Measurements from ENCODE around the gene LONP1.

LONP1 gene

GRCh38 chr19:5671600-5671999, 48.3 kb downstream of the LONP1 start:
- H3K9me3 ChIP-seq (ENCODE audit: control insufficient read depth in 2 of 2, low read length in 2 of 2), result no peaks in the 10 kb centered on the region
- no peaks in the 10 kb centered on the region for H3K27me3 ChIP-seq (ENCODE audit: control insufficient read depth in 2 of 2, insufficient read depth in 2 of 2, low read length in 2 of 2)
- H3K27ac ChIP-seq (ENCODE audit: low read depth in 2 of 2, low read length in 2 of 2), result no peak overlapping the region
- peaks cover 27 to 30% of the 10 kb centered on the region in 2 donors for H3K36me3 ChIP-seq (ENCODE audit: control insufficient read depth in 2 of 2, insufficient read depth in 2 of 2, low read length in 2 of 2)
- peaks cover 1 to 5% of the 10 kb centered on the region in 2 donors for H3K4me1 ChIP-seq (ENCODE audit: control insufficient read depth in 2 of 2, insufficient read depth in 2 of 2, low read length in 2 of 2)
- H3K4me3 ChIP-seq (ENCODE audit: low read length in 2 of 2), result no peak overlapping the region
- H3K9ac ChIP-seq (ENCODE audit: low read depth in 1 of 2, low read length in 2 of 2), result no peak overlapping the region

GRCh38 chr19:5669212-5669611, 50.7 kb downstream of the LONP1 start:
- H3K9ac ChIP-seq (ENCODE audit: low read depth in 1 of 2, low read length in 2 of 2), result no peak overlapping the region
- no peak overlapping the region for H3K4me3 ChIP-seq (ENCODE audit: low read length in 2 of 2)
- H3K36me3 ChIP-seq (ENCODE audit: control insufficient read depth in 2 of 2, insufficient read depth in 2 of 2, low read length in 2 of 2), result peaks cover 50 to 54% of the 10 kb centered on the region in 2 donors
- H3K27me3 ChIP-seq (ENCODE audit: control insufficient read depth in 2 of 2, insufficient read depth in 2 of 2, low read length in 2 of 2), result no peaks in the 10 kb centered on the region
- H3K4me1 ChIP-seq (ENCODE audit: control insufficient read depth in 2 of 2, insufficient read depth in 2 of 2, low read length in 2 of 2), result no peaks in the 10 kb centered on the region
- H3K27ac ChIP-seq (ENCODE audit: low read depth in 2 of 2, low read length in 2 of 2), result no peak overlapping the region
- H3K9me3 ChIP-seq (ENCODE audit: control insufficient read depth in 2 of 2, low read length in 2 of 2), result no peaks in the 10 kb centered on the region

- Histone ChIP-seq H3K9me3 (ENCODE audit: control insufficient read depth in 2 of 2, low read length in 2 of 2) (no peaks in the 10 kb centered on the region), H3K4me3 (ENCODE audit: low read length in 2 of 2) (no peak overlapping the region), H3K36me3 (ENCODE audit: control insufficient read depth in 2 of 2, insufficient read depth in 2 of 2, low read length in 2 of 2) (peaks cover 64 to 67% of the 10 kb centered on the region in 2 donors), H3K27ac (ENCODE audit: low read depth in 2 of 2, low read length in 2 of 2) (no peak overlapping the region), H3K4me1 (ENCODE audit: control insufficient read depth in 2 of 2, insufficient read depth in 2 of 2, low read length in 2 of 2) (no peaks in the 10 kb centered on the region), H3K27me3 (ENCODE audit: control insufficient read depth in 2 of 2, insufficient read depth in 2 of 2, low read length in 2 of 2) (no peaks in the 10 kb centered on the region), H3K9ac (ENCODE audit: low read depth in 1 of 2, low read length in 2 of 2) (no peak overlapping the region)
These were observed 52.1 kb downstream of the LONP1 start for GRCh38 chr19:5667751-5668271.

DNA sequence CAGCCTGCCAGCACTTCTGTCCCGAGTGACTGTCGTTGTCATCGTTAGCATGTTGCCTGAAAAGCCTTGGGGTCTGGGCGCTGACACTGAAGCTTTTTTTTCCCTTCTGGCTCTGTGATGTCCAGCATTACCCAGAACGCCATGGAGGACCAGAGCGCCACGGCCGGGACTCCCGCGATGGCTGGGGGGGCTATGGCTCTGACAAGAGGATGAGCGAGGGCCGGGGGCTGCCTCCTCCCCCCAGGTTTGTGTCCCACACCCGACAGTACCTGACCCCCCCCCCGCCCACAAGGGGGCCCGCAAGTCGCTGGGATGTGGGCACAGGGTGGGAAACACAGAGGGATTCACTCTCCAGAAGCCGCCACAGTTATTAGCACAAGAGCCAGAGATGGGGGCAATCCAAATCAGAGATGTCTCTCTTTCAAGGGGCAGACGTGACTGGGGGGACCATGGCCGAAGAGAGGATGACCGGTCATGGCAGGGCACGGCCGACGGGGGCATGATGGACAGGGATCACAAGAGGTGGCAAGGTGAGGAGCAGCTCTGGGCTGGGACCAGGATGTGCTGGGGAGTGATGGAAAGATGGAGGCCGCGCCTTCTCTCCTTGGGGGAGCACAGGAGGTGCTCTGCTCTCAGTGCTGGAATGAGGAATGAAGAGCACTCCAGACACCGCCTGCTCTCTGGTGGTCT, 52.9 kb downstream of the LONP1 start:
- H3K27ac ChIP-seq (ENCODE audit: low read depth in 2 of 2, low read length in 2 of 2), result no peak overlapping the region
- no peak overlapping the region for H3K9ac ChIP-seq (ENCODE audit: low read depth in 1 of 2, low read length in 2 of 2)
- H3K4me1 ChIP-seq (ENCODE audit: control insufficient read depth in 2 of 2, insufficient read depth in 2 of 2, low read length in 2 of 2), result no peaks in the 10 kb centered on the region
- peaks cover 69 to 71% of the 10 kb centered on the region in 2 donors for H3K36me3 ChIP-seq (ENCODE audit: control insufficient read depth in 2 of 2, insufficient read depth in 2 of 2, low read length in 2 of 2)
- no peak overlapping the region for H3K4me3 ChIP-seq (ENCODE audit: low read length in 2 of 2)
- H3K27me3 ChIP-seq (ENCODE audit: control insufficient read depth in 2 of 2, insufficient read depth in 2 of 2, low read length in 2 of 2), result no peaks in the 10 kb centered on the region
- H3K9me3 ChIP-seq (ENCODE audit: control insufficient read depth in 2 of 2, low read length in 2 of 2), result no peaks in the 10 kb centered on the region

DNA sequence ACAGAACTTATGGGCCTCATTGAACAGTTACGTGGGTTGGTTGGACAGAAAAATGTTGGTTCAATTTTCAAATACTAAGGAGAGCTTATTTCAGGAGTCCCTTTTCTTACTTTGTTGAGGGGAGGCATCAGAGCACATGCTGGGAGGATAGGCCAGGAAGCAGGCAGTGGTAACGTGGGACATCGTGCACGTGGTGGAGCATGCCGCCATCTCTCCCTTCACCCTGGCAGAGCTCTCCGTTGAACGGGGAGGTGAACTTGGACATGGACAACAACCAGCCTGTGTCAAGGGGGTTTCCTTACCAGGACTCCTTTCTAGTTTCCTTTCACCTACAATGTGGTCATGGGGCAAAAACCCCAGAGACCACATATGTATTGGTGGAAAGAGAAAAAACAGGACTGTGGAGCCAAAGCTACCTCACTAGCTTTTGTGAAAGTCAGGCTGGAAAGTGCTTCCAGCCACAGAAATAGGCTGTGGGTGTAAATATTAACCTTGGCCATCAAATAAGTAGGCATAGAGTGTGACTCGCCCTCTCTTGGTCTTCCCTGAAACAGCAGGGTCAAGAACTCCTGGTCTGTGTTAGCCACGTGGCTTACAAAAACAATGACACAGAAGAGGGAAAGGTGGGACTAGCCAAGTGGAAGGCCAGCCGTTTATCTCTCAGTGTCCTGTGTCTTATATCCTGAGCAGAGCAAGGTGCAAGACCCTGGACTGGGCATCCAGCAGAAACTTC, 54.0 kb downstream of the LONP1 start:
- no peak overlapping the region for H3K9ac ChIP-seq (ENCODE audit: low read depth in 1 of 2, low read length in 2 of 2)
- H3K27me3 ChIP-seq (ENCODE audit: control insufficient read depth in 2 of 2, insufficient read depth in 2 of 2, low read length in 2 of 2), result no peaks in the 10 kb centered on the region
- no peaks in the 10 kb centered on the region for H3K4me1 ChIP-seq (ENCODE audit: control insufficient read depth in 2 of 2, insufficient read depth in 2 of 2, low read length in 2 of 2)
- no peaks in the 10 kb centered on the region for H3K9me3 ChIP-seq (ENCODE audit: control insufficient read depth in 2 of 2, low read length in 2 of 2)
- H3K27ac ChIP-seq (ENCODE audit: low read depth in 2 of 2, low read length in 2 of 2), result no peak overlapping the region
- no peak overlapping the region for H3K4me3 ChIP-seq (ENCODE audit: low read length in 2 of 2)
- peaks cover 74 to 80% of the 10 kb centered on the region in 2 donors for H3K36me3 ChIP-seq (ENCODE audit: control insufficient read depth in 2 of 2, insufficient read depth in 2 of 2, low read length in 2 of 2)

GRCh38 chr19:5664515-5664914, 55.4 kb downstream of the LONP1 start:
- no peaks in the 10 kb centered on the region for H3K27me3 ChIP-seq (ENCODE audit: control insufficient read depth in 2 of 2, insufficient read depth in 2 of 2, low read length in 2 of 2)
- H3K4me3 ChIP-seq (ENCODE audit: low read length in 2 of 2), result no peak overlapping the region
- no peaks in the 10 kb centered on the region for H3K4me1 ChIP-seq (ENCODE audit: control insufficient read depth in 2 of 2, insufficient read depth in 2 of 2, low read length in 2 of 2)
- H3K36me3 ChIP-seq (ENCODE audit: control insufficient read depth in 2 of 2, insufficient read depth in 2 of 2, low read length in 2 of 2), result peaks cover 77 to 86% of the 10 kb centered on the region in 2 donors
- H3K9ac ChIP-seq (ENCODE audit: low read depth in 1 of 2, low read length in 2 of 2), result no peak overlapping the region
- no peak overlapping the region for H3K27ac ChIP-seq (ENCODE audit: low read depth in 2 of 2, low read length in 2 of 2)
- no peaks in the 10 kb centered on the region for H3K9me3 ChIP-seq (ENCODE audit: control insufficient read depth in 2 of 2, low read length in 2 of 2)

DNA sequence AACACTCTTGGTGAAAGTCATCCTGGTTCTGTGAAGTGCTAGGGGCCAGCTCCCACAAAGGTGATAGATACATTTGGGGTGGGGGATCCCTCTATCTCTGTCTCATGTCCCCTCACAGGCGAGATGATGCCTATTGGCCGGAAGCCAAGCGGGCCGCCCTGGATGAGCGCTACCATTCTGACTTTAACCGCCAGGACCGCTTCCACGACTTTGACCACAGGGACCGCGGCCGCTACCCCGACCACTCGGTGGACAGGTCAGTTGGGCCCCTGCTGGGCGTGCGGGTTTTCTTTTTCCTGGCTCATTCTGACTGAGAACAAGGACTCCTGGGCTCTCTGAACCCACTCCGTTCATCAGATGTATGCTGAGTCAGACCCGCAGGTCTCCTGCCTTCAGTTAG, 56.0 kb downstream of the LONP1 start:
- Histone ChIP-seq H3K4me1 (ENCODE audit: control insufficient read depth in 2 of 2, insufficient read depth in 2 of 2, low read length in 2 of 2) (no peaks in the 10 kb centered on the region), H3K9ac (ENCODE audit: low read depth in 1 of 2, low read length in 2 of 2) (no peak overlapping the region), H3K27ac (ENCODE audit: low read depth in 2 of 2, low read length in 2 of 2) (no peak overlapping the region), H3K27me3 (ENCODE audit: control insufficient read depth in 2 of 2, insufficient read depth in 2 of 2, low read length in 2 of 2) (no peaks in the 10 kb centered on the region), H3K9me3 (ENCODE audit: control insufficient read depth in 2 of 2, low read length in 2 of 2) (no peaks in the 10 kb centered on the region), H3K4me3 (ENCODE audit: low read length in 2 of 2) (no peak overlapping the region), H3K36me3 (ENCODE audit: control insufficient read depth in 2 of 2, insufficient read depth in 2 of 2, low read length in 2 of 2) (peaks cover 73 to 81% of the 10 kb centered on the region in 2 donors)

DNA sequence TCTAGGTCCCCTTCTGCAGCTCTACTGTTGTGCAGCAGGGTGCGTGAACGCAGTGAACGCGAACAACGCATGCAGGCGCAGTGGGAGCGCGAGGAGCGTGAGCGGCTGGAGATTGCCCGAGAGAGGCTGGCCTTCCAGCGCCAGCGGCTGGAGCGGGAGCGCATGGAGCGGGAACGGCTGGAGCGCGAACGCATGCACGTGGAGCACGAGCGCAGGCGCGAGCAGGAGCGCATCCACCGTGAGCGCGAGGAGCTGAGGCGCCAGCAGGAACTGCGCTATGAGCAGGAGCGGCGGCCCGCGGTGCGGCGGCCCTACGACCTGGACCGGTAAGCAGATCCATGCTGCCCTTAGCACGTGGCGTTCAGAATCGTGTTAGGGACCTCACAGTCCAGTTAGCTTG, 58.5 kb downstream of the LONP1 start:
- no peak overlapping the region for H3K27ac ChIP-seq (ENCODE audit: low read depth in 2 of 2, low read length in 2 of 2)
- peaks cover 64 to 74% of the 10 kb centered on the region in 2 donors for H3K36me3 ChIP-seq (ENCODE audit: control insufficient read depth in 2 of 2, insufficient read depth in 2 of 2, low read length in 2 of 2)

GRCh38 chr19:5655412-5655811, 64.5 kb downstream of the LONP1 start:
- peaks cover 62 to 71% of the 10 kb centered on the region in 2 donors for H3K36me3 ChIP-seq (ENCODE audit: control insufficient read depth in 2 of 2, insufficient read depth in 2 of 2, low read length in 2 of 2)
- no peaks in the 10 kb centered on the region for H3K9me3 ChIP-seq (ENCODE audit: control insufficient read depth in 2 of 2, low read length in 2 of 2)
- H3K27ac ChIP-seq (ENCODE audit: low read depth in 2 of 2, low read length in 2 of 2), result no peak overlapping the region
- no peak overlapping the region for H3K4me3 ChIP-seq (ENCODE audit: low read length in 2 of 2)
- H3K9ac ChIP-seq (ENCODE audit: low read depth in 1 of 2, low read length in 2 of 2), result no peak overlapping the region
- no peaks in the 10 kb centered on the region for H3K27me3 ChIP-seq (ENCODE audit: control insufficient read depth in 2 of 2, insufficient read depth in 2 of 2, low read length in 2 of 2)
- H3K4me1 ChIP-seq (ENCODE audit: control insufficient read depth in 2 of 2, insufficient read depth in 2 of 2, low read length in 2 of 2), result no peaks in the 10 kb centered on the region

More for the DNA sequence above, 58.5 kb downstream of the LONP1 start:
- no peaks in the 10 kb centered on the region for H3K27me3 ChIP-seq (ENCODE audit: control insufficient read depth in 2 of 2, insufficient read depth in 2 of 2, low read length in 2 of 2)
- no peak overlapping the region for H3K4me3 ChIP-seq (ENCODE audit: low read length in 2 of 2)
- no peaks in the 10 kb centered on the region for H3K4me1 ChIP-seq (ENCODE audit: control insufficient read depth in 2 of 2, insufficient read depth in 2 of 2, low read length in 2 of 2)
- H3K9me3 ChIP-seq (ENCODE audit: control insufficient read depth in 2 of 2, low read length in 2 of 2), result no peaks in the 10 kb centered on the region
- H3K9ac ChIP-seq (ENCODE audit: low read depth in 1 of 2, low read length in 2 of 2), result no peak overlapping the region

GRCh38 chr19:5654931-5655330, 65.0 kb downstream of the LONP1 start:
- H3K27ac ChIP-seq (ENCODE audit: low read depth in 2 of 2, low read length in 2 of 2), result no peak overlapping the region
- H3K4me3 ChIP-seq (ENCODE audit: low read length in 2 of 2), result no peak overlapping the region
- no peaks in the 10 kb centered on the region for H3K27me3 ChIP-seq (ENCODE audit: control insufficient read depth in 2 of 2, insufficient read depth in 2 of 2, low read length in 2 of 2)
- H3K9ac ChIP-seq (ENCODE audit: low read depth in 1 of 2, low read length in 2 of 2), result no peak overlapping the region
- H3K4me1 ChIP-seq (ENCODE audit: control insufficient read depth in 2 of 2, insufficient read depth in 2 of 2, low read length in 2 of 2), result no peaks in the 10 kb centered on the region
- H3K36me3 ChIP-seq (ENCODE audit: control insufficient read depth in 2 of 2, insufficient read depth in 2 of 2, low read length in 2 of 2), result peaks cover 64 to 71% of the 10 kb centered on the region in 2 donors
- no peaks in the 10 kb centered on the region for H3K9me3 ChIP-seq (ENCODE audit: control insufficient read depth in 2 of 2, low read length in 2 of 2)
